HG03565 (cell line): ENCODE measurements around the gene PAOX.

Experiments used
- ATAC-seq: cut with Tn5 transposase; IDR thresholded peaks from one replicate; pipeline ENCODE4 v1.9.1; 2021; ENCODE audit warnings: mild to moderate bottlenecking, moderate library complexity; ENCODE audit not compliant: unreplicated experiment

PAOX gene

DNA sequence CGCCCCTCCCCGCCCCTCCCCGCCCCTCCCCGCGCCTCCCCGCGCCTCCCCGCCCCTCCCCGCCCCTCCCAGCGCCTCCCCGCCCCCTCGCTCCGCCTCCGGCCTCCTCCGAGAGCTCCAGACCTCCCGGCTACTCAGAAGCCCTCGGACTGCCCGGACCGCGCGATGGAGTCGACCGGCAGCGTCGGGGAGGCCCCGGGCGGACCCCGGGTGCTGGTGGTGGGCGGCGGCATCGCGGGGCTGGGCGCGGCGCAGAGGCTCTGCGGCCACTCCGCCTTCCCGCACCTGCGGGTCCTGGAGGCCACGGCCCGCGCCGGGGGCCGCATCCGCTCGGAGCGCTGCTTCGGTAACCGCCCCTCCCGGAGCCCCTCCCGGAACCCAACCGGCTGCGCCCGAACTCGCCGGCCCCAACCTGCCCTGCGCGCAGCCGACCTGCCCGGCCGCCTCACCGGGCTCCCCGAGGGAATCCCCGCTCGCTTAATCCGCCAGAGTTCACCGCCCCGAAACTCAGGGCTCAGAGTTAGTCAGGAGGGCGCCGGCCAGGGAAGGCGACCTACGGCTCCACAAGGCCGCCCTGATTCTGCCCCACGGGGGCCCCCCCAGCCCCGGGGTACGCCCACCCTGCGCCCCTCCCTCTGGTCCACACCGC is at the start of gene PAOX:
Gene PAOX, plus strand, starts transcription at position 111 of the 649 bp plus-strand sequence. Its CDS starts 55 bp downstream, at position 166.
- peak; percentile 37 for ATAC-seq

DNA sequence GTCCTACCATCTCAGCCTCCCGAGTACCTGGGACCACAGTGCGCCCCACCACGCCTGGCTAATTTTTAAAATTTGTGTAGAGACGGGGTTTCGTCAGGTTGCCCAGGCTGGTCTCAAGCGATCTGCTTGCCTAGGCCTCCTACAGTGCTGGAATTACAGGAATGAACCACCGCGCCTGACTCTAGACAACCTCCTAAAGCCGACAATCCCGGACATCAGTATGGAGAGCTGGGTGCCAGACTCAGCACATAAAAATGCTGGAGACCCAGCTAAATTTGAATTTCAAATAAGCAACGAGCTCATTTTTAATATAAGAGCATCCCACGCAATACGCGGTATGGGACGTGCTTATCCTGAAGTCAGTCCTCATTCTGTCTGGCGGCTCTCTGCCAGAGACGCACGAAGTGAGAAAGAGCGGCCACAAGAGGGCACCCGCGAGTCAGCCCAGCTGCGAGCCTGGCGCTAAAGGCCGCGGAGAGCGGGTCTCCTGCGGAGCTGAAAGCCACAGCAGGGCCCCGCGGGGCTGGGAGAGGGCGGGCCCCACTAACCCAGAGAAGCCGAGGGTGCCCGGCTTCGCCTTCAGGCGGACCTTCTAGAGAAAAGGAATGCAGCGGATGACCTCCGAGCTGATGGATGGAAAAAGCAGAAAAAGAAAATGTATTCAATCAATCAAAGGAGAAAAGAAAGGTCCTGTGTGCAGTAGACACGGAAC is 49.4 kb upstream of the PAOX start:
- peak; percentile 85 for ATAC-seq

DNA sequence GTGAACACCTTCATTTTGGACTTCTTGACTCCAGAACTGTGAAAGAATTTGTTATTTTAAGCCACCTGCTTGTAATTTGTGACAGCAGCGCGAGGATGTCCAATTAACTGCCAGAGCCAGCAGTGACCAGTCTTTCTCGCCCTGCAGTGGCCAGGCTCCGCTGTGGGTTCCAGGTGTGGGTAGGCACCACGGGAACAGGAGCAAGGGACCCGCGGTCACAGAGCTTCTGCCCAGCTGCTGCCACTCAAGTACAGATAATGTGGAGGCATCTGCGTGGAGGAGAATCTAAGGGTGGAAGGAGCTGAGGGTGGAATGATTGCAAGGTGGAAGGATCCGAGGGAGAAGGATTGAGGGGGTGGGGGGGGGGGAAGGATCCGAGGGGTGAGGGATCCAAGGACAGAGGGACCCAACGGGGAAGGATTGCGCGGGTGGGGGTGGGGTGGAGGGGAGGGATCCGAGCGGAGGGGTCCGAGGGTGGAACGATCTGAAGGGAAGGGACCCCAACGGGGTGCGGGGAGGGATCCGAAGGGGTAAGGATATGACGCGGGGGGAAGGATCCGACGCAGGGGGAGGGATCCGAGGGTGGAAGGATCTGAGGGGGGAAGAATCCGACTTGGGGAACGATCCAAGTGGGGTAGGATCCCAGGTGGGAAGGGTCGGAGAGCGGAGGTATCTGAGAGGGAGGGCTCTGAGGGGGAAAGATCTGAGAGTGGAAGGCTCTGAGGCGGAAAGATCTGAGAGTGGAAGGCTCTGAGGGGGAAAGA is 45.9 kb upstream of the PAOX start:
- no peak for ATAC-seq

DNA sequence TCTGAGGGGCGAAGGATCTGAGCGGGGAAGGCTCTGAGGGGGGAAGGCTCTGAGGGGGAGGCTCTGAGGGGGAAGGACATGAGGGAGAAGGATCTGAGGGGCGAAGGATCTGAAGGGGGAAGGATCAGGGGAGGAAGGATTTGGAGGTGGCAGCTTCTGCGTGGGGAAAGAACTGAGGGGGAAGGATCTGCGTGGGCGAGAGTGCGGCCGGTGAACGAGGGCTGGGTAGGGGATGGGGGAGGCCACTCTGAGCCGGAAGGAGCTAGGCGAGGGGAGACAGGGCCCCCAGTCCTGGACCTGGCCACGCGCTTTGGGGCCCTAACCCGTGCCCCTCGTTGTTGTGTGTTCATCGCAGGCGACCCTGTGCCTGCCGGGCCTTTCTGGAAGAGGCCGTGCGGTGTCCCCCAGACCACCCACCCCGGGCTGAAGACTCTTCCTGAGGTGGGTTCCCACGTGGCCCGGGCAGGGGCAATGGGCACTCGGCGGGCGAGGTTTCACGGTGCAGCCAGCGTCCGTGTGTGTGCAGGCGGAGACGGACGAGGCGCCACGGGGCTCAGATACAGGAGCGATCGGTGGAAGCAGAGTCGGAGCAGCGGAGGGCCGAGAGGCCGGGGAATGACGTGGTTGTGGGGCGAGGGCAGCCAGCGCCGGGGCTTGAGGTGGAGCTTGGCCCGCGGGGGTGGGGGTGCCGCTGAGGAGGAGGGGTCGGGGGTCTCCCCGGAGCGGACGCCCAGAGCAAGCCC is 44.4 kb upstream of the PAOX start:
- no peak for ATAC-seq

DNA sequence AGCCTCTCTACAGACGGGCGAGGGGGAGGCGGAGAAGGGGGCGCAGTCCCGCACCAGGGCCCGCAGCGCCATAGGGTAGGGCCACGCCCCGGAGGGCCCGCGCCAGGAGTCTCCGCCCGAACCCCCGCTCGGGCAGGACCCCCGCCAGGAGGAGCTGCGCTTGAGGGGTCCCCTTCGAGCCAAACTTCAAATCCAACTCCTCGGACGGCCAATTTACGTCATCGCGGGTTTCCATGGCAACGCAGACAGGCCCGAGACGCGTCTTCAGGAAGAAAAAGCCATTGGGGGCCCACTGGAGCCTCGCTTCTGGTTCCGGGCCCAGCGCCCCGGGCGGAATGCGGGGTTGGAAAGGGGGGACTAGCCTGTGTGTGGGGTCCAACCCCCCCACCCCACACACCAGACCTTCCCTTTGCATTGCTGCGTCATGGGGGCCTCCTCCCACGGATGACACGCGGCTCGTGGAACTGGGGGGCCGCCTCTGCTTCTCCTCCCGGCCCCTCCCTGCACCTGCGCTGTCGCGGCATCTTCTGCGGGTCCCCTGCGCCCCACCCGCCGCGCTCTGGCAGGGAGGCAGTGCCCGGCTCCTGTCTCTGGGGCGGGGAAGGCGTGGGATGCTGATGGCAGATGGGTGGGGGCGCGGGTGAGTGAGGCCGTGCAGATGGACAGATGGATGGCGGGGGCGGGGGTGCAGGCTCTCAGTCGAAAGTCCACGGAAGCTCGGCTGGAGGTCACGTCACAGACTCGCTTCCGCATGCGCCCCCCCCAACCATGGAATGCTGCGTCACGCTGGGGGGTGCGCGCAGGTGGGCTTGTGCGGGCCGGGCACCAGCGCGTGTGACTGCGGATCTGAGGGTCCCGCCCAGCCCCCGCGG is 43.6 kb upstream of the PAOX start:
- no peak for ATAC-seq

DNA sequence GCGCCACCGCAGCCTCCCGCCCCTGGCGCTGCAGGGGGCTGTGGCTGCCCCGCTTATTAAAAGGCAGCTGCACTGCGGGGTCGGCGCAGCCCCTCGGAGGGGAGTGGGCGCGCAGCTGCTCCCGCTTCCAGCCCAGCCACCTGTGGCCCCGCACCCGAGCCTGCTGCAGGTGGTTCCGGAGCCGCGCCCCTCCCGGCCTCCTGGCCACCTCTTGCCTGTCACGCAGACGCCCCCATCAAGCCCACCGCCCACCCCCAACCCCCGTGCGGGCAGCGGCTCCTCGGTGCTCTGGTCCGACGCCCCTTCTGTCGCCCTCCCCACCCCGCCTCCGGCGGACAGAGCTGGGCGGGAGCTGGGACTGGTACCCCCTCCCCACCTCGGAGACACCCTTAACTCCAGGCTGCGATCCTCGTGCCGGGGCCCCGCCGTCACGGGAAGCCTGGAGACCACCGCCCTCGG is 42.9 kb upstream of the PAOX start:
- no peak for ATAC-seq

DNA sequence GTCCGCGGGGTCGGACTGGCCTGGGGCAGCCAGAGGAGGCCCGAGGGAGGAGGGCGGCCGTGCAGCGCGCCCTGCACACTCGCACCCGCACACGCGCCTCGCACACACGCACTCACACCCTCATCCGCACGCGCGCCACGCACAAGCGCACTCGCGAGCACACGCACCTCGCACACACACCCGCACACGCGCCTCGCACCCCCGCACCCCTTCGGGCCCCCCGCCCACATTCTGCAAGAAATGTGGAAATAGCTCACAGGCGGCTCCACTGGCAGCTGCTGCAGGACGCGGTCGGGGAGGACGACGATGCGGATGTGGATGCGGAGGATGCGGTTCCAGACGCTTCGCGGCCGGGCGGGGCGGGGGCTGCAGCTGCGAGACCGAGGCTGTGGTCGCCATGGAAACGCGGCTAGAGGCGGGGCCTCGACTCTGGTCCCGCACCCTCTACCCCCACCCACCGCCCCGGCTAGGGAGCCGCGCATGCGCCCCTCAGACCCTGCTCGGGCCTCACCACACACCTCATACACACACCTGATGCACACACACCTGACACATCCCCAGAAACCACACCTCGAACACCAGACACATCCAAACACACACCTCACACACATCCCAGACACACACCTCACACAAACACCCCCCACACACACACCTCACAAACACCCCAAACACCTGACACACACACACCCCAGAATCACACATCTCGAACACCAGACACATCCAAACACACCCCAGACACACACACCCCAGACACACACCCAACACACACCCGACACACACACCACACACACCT is 42.3 kb upstream of the PAOX start, which contains the start of gene CALY:
Gene CALY, minus strand, starts transcription at position 320 of the 793 bp plus-strand sequence. CDS start 7,907 bp downstream, outside the sequence.
- no peak for ATAC-seq

DNA sequence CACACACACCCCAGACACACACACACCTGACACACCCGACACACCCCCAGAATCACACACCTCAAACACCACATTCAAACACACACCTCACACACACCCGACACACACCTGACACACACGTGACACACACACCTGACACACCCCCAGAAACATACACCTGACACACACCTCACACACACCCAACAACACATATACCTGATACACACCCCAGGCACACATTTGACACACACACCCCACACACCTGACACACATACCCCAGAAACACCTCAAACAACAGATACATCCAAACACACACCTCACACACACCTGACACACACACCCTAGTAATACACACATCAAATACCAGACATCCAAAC is 41.7 kb upstream of the PAOX start:
- no peak for ATAC-seq

DNA sequence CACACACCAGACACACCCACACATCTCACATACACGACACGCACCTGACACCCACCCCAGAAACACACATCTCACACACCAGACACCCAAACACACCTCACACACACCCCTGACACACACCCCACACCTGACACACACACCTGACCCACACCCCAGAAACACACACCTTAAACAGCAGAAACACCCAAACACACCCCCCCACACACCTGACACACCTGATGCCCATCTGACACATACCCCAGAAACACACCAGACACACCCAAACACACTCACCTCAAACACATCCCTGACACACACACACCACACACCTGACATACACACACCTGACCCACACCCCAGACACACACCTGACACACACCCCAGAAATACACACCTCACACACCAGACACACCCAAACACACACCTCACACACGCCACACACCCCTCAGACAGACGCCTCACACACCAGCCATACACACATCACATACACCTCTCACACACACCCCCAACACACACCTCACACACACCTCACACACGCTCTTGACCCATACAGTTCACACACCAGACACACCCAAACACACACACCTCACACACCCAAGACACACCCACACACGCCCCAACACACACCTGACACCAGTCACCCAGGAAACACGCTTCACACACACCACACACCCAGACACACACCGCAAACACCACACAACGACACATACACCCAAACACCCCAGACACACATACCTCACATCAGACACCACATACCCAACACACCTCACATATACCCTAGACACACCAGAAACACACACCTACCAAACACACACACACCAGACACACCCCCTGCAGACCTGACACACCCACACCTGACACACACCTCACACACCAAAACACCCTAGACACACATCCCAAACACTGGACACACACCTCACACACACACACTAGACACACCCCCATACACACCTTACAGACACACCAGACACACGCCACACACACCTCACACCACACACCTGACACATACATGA is 40.7 kb upstream of the PAOX start:
- ATAC-seq, result no peak

DNA sequence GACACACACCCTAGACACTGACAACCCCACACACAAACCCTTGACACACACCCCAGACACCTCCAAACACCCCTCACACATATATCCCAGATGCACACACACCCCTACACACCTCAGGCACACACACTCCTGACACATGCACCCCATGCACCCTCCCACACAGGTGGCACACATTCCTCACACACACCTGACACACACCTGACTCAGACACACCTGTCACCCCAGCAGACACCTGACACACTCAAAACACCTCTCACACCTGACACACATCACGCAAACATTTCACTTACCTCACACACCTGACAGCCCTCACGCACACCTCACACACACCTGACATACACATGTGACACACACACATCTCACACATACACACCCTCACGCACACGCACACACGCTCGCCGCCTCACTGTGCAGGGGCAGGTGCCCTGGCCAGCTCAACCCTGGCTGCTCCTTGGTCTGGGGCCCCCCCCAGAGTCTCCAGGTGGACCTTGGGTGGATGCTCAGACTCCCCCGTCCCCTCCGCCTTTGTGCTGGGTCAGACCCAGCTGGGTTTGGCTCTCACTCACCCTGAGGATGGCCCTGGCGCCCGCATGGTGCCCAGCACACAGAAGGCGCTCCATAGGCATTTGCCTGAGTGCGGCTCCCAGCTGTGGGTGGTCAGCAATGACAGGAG is 39.2 kb upstream of the PAOX start:
- ATAC-seq, result no peak

DNA sequence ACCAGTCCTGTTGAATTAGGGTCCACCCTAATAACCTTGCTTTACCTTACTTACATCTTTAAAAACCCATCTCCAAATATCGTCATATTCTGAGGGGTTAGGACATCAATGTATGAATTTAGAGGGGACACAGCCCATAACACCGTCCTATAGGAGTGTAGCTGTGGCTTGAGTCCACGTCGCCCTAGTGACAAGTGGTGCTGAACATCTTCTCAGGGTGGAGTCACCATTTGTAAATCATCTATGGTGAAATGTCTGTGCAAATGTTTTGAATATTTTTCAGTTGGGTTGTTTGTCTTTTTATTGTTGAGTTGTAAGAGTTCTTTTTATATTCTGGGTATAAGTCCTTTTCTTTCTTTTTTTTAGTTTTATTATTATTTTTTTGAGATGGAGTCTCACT is 37.1 kb upstream of the PAOX start:
- ATAC-seq, result no peak

DNA sequence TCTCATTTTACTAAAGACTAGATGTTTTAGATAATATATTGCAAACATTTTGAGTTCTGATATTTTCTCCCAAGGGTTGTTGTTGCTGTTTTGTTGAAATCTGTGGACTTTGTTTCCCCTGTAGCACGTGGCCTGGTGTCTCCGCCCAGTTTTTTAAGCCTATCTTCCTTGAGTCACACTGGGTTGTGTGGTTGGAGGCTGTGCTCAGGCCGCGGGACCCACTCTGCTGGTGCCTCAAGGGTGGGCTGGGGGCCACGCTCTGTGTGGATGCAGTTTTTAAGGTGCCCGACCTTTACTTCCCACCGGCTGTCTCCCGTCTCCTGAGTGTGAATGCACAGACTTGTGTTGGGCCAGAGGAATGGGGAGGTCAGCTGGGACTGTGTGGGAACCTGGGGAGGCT is 36.1 kb upstream of the PAOX start:
- no peak for ATAC-seq

DNA sequence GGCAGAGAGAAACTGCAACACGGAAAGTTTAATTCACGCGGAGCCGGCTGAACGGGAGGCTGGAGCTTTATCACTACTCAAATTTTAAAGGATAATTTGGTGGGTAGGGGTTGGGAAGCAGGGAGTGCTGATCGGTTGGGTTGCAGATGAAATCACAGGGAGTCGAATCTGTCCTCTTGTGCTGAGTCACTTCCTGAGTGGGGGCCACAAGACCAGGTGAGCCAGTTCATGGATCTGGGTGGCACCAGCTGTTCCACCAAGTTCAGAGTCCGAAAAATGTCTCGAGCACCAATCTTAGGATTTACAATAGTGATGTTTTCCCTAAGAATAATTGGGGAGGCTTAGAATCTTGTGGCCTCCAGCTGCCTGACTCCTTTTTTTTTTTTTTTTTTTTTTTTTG is 35.5 kb upstream of the PAOX start:
- no peak for ATAC-seq

DNA sequence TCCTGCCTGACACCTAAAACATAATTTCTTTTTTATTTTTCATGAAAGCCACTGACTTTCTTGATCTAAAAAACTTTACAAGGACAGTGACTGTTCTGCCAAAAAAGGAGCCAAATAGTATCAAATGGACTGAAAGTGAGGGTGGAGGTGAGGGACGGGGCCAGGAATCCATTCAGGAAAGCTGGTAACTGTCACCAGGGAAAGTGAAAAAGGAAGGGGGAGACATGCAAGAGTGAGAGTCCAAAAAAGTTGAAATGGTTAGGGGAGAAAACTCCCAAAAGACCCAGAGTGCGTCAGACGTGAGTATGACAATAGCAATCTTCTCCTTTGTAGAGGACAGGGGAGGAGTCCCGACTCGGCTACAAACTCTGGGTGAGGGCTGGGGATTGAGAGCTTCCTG is 34.8 kb upstream of the PAOX start:
- ATAC-seq, result no peak

DNA sequence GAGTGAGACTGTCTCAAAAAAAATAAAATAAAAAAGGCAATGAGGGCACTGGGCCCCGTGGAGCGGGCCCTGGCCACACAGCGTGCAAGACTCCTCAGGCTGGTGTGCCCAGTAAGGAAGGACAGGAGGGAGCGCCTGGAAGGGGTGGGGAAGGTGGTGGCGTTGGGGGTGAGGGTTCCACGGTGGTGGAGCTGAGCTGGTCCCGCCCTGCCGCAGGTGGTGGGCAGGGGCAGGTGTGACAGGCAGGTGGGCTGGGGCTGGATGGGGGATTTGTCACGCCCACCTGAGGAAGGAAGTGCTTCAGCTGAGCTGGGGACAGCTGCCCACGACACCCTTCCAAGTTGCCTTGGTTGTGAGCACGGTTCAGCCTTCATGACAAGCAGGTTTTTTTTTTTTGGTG is 32.6 kb upstream of the PAOX start:
- no peak for ATAC-seq

DNA sequence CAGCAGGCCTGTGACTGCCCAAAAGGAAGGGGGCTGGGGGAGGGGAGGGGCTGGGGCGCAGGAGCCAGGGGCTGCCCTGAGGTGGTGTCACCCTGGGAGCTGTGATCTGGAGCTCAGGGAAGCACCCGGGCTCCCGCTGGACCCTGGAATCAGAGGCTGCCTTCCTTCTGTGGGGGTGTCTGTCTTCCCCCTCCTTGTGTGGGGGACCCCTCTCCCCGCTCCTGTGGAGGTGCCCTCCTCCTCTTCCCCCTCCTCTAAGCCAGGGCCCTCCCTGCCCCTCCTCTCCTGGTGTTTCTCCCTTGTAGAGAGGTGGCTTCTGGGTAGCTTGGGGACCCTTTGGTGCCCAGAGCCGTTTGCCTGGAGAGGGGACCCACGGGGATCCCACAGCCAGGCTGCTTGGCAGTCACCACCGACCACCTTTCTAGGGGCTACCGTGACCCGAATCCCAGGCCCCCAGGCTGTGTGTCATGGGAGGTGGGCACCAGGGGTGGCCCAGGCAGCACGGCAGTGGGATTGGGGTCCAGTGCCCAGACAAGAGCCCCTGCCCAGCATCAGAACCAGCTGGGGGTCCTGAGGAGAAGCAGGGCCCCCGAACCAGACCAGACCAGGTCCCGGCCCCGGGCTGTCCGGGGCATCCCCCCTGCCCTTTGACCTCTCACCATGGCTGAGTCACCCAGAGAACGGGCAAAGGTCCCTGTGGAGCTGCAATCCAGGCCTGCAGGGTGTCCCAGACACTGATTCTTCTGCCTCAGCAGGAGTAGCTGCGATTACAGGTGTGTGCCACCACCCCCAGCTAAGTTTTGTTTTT is 31.1 kb upstream of the PAOX start:
- ATAC-seq, result no peak

DNA sequence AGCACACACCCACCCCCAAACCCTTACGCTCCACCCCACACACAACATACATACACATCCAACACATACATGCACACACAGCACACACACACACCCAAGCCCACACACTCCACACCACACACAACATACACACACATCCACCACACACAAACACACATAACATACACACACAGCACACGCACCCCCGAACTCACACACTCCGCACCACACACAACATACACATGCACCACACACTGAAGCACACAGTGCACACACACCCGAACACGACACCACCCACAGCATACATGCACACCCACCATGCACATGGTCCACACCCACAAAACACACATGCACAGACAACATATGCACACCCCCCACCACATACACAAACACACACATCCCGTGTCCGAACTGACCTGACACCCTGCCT is 29.9 kb upstream of the PAOX start:
- no peak for ATAC-seq
